Osteoblast (primary cell): Measurements from ENCODE around the gene DMD. TPM values are rescaled to one million over a fixed set of nuclear protein-coding genes. Genes with fewer than 3 reads are reported as not detected.

ENCODE experiments used
- DNase-seq: peaks from one replicate; pipeline ENCODE4 v3.0.0; 2011; ENCODE audit warnings: low spot score, mixed read lengths; ENCODE audit not compliant: insufficient read length; ENCODE audit errors: missing footprints
- H2AFZ ChIP-seq: 2 replicates; pipeline ENCODE4 v1.6.0; 2011; ENCODE audit warnings: mild to moderate bottlenecking, low read length
- H3K27ac ChIP-seq: 2 replicates; pipeline ENCODE4 v1.5.1; 2011; ENCODE audit warnings: mild to moderate bottlenecking, low read depth, low read length, moderate library complexity
- H3K27me3 ChIP-seq: 2 replicates; pipeline ENCODE4 v1.6.0; 2012; ENCODE audit warnings: mild to moderate bottlenecking, control low read depth, inconsistent platforms, low read length, moderate library complexity; ENCODE audit not compliant: insufficient read depth
- H3K36me3 ChIP-seq: 2 replicates; pipeline ENCODE4 v1.5.1; 2011; ENCODE audit warnings: mild to moderate bottlenecking, low read length, control low read depth, moderate library complexity; ENCODE audit not compliant: insufficient read depth
- H3K4me1 ChIP-seq: 2 replicates; pipeline ENCODE4 v1.5.1; 2011; ENCODE audit warnings: mild to moderate bottlenecking, low read length, control low read depth, moderate library complexity; ENCODE audit not compliant: insufficient read depth
- H3K4me2 ChIP-seq: 2 replicates; pipeline ENCODE4 v1.6.0; 2011; ENCODE audit warnings: mild to moderate bottlenecking, low read length; ENCODE audit not compliant: insufficient read depth
- H3K4me3 ChIP-seq: fragments of 200-600 bp; sonication (generic); 3 replicates; pipeline ENCODE4 v1.5.1; 2012; ENCODE audit warnings: mild to moderate bottlenecking, low read length, inconsistent platforms; ENCODE audit not compliant: insufficient read depth
- H3K79me2 ChIP-seq: 2 replicates; pipeline ENCODE4 v1.6.0; 2012; ENCODE audit warnings: mild to moderate bottlenecking, low read length, control low read depth, inconsistent platforms; ENCODE audit not compliant: insufficient read depth
- H3K9me3 ChIP-seq: 2 replicates; pipeline ENCODE4 v1.5.1; 2011; ENCODE audit warnings: low read depth, low read length, control low read depth
- H4K20me1 ChIP-seq: 2 replicates; pipeline ENCODE4 v1.6.0; 2012; ENCODE audit warnings: mild to moderate bottlenecking, low read length, control low read depth; ENCODE audit not compliant: insufficient read depth
- CTCF ChIP-seq: IDR thresholded peaks from 2 replicates; pipeline ENCODE4 v1.5.1; 2011; ENCODE audit warnings: mild to moderate bottlenecking, low read depth, low read length, moderate library complexity; ENCODE audit errors: extremely low read depth
- total RNA-seq: library from RNA; depleted of rRNA; stranded (reverse); fragments of >200 nt; gene quantifications from 2 replicates; pipeline ENCODE4 v1.2.3, GENCODE V29; 2012

Gene DMD
- total RNA-seq, 1 donor, result 12.7 TPM

GRCh38 chrX:31606771-31607170 lies 1604.6 kb downstream of the DMD start:
- Histone ChIP-seq H2AFZ (no peak overlapping the region), H3K4me3 (no peak overlapping the region), H3K4me2 (no peak overlapping the region), H3K36me3 (no peaks in the 10 kb centered on the region), H3K27me3 (no peaks in the 10 kb centered on the region), H3K27ac (no peak overlapping the region), H4K20me1 (no peaks in the 10 kb centered on the region), H3K79me2 (no peaks in the 10 kb centered on the region), H3K4me1 (peaks cover 2% of the 10 kb centered on the region), H3K9me3 (no peaks in the 10 kb centered on the region)
- DNase-seq, result no peak
- no peak for TF ChIP-seq CTCF

- H3K9me3 ChIP-seq, result no peaks in the 10 kb centered on the region
- H3K27ac ChIP-seq, result no peak overlapping the region
- no peak overlapping the region for H3K4me2 ChIP-seq
- no peak for DNase-seq
- no peaks in the 10 kb centered on the region for H4K20me1 ChIP-seq
- no peak overlapping the region for H2AFZ ChIP-seq
- no peaks in the 10 kb centered on the region for H3K36me3 ChIP-seq
- no peak overlapping the region for H3K4me3 ChIP-seq
- H3K27me3 ChIP-seq, result no peaks in the 10 kb centered on the region
- peaks cover 2% of the 10 kb centered on the region for H3K4me1 ChIP-seq
- H3K79me2 ChIP-seq, result no peaks in the 10 kb centered on the region
- TF ChIP-seq CTCF, result no peak
These were observed 1606.6 kb downstream of the DMD start for GRCh38 chrX:31604629-31605221.

DNA sequence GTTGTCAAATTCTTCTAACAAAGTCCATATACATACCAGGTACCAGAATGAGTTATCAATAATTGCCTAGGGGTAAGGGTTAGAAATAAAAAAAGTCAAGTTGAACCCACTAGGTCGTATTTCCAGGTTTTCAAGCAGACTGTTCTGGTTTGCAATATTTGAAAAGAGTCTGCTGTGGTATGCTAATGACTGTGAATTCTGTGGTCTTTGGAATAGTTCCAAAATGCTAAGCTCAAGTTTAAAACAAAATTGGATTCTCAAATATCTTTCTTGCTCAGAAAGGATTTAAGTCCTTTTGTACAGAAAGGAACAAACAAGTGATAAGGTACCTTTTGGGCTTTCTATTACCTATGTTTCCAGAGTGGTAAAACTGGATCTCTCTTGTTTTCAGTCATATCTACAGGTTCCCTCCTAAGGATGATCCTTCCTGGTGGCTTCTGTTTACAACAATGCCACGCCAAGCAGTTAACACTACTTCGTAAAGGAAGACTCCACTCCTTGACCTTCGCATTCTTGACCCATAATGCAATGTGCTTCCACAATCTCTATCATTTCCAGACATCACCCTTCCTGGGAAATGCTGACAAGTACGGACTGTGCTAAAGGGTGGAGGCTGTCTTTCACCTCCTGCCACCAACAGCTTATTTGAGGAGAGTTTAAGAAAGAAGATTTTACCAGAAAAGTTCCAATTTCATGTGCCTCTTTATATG lies 1607.8 kb downstream of the DMD start:
- Histone ChIP-seq H3K27me3 (no peaks in the 10 kb centered on the region), H3K9me3 (no peaks in the 10 kb centered on the region), H3K27ac (no peak overlapping the region), H3K4me1 (peaks cover 2% of the 10 kb centered on the region), H3K79me2 (no peaks in the 10 kb centered on the region), H3K4me3 (no peak overlapping the region), H4K20me1 (no peaks in the 10 kb centered on the region), H3K4me2 (no peak overlapping the region), H2AFZ (no peak overlapping the region), H3K36me3 (no peaks in the 10 kb centered on the region)
- TF ChIP-seq CTCF, result no peak
- no peak for DNase-seq

- DNase-seq, result no peak
- H2AFZ ChIP-seq, result no peak overlapping the region
- no peaks in the 10 kb centered on the region for H3K79me2 ChIP-seq
- no peaks in the 10 kb centered on the region for H3K36me3 ChIP-seq
- no peak overlapping the region for H3K4me2 ChIP-seq
- no peak for TF ChIP-seq CTCF
- H3K4me3 ChIP-seq, result no peak overlapping the region
- H3K9me3 ChIP-seq, result no peaks in the 10 kb centered on the region
- no peaks in the 10 kb centered on the region for H3K27me3 ChIP-seq
- H3K27ac ChIP-seq, result no peak overlapping the region
- no peaks in the 10 kb centered on the region for H4K20me1 ChIP-seq
- peaks cover 2% of the 10 kb centered on the region for H3K4me1 ChIP-seq
These were observed 1610.5 kb downstream of the DMD start for GRCh38 chrX:31600823-31601222.
